ENCODE results near the gene LCN12.

LCN12 gene

DNA sequence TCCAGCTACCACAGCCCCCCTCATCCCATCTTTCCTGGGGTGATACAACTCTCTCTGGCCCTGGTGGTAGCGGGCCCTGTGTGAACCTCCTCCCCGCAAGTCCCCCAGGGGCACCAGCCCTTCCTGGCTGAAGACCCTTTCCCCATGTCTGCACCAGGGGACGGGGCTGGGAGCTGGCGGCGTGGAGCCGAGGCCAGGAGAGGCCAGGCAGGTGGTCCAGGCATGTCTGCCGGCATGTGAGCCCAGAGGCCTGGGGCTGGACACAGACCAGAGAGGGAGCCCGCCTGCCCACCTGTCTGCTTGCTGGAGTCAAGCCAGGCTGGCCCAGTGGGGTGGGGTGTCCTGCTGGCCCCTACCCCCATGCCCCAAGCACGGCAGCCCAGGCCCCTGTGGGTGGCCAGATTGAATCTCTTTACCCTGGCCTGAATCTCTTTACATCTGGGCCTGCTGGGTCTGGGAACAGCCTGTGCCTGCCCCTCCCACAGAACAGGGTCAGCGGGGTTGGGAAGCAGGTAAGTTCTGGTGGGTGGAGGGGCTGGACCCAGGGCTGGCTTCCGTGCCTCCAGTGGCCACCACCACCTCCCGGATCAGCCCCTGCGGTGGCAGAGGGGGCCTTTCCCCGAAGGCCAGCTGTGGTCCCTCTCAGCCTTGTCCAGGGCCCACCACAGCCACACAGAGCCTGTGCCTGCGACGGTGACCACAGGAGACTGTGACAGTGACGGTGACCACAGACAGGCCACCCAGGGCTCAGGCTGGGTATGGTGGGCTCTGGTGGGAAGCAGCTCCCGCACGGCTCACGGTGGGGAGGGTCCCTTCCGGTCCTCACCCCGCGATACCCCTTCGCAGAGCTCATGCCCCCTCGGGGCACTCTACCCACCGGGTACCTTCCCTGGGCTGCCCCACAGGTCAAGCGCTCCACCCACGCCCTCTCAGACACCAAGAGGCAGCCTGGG is 7.1 kb downstream of the LCN12 start:
- FAIRE-seq, result no peak

DNA sequence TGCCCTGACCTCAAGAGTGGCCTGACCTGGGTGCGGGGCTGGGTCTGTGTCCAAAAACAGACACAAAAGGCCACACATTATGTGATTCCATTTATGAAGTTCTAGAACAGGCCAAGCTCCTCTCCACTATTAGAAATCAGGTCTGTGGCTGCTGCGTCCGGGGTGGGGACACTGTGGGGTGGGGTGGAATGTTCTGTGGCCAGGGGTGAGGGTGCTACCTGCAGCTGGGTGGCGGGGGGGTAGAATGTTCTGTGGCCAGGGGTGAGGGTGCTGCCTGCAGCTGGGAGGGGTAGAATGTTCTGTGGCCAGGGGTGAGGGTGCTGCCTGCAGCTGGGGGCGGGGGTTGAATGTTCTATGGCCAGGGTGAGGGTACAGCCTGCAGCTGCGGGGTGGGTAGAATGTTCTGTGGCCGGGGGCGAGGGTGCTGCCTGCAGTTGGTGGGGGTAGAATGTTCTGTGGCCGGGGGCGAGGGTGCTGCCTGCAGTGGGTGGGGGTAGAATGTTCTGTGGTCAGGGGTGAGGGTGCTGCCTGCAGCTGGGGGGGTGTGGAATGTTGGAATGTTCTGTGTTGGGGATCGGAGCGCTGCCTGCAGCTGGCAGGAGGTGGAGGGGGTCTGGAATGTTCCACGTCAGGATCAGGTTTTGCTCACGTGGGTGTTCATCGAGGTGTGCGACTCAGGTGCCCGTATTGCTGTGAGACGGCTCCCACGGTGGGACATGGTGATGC is 8.3 kb downstream of the LCN12 start:
- no peak for FAIRE-seq

GRCh38 chr9:136960938-136961275 is 8.8 kb downstream of the LCN12 start:
- no peak for FAIRE-seq

DNA sequence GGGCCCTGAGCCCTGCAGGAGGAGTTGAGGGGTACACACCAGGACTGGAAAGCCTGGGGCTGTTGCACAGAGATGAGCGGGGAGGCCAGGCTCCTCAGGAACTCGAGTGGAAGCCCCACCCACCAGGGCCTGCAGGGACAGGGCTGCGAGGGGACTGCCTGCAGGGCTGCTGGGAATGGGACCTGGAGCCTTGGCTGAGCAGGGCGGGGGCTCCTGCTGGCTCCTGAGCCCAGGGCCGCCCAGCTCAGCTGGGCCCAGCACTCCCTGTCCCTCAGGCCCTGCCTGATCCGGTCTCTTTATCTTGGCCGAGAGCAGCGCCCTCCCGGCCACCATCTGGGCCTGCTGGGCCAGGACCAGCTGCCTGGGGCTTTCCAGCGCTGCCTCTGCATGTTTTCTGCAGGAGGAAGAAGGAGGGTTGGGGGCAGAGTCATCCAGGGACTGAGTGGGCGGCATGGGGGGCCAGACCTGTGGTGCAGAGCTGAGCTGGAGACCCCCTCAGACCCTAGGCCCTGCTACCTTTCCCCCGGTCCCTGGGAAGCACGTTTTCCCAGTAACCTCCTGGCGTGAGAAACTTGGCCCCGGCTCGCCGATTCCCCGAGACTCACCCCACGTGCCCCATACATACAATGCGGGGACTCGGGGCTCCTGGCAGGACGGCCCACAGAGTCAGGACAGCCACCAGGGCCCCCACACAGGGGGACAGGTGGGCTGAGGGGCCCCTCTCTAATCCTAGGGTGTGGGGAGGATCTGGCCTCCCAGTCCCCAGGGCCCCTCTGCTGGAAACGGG is 9.4 kb downstream of the LCN12 start:
- FAIRE-seq, result no peak

GRCh38 chr9:136962163-136962562 is 10.1 kb downstream of the LCN12 start:
- FAIRE-seq, result no peak

DNA sequence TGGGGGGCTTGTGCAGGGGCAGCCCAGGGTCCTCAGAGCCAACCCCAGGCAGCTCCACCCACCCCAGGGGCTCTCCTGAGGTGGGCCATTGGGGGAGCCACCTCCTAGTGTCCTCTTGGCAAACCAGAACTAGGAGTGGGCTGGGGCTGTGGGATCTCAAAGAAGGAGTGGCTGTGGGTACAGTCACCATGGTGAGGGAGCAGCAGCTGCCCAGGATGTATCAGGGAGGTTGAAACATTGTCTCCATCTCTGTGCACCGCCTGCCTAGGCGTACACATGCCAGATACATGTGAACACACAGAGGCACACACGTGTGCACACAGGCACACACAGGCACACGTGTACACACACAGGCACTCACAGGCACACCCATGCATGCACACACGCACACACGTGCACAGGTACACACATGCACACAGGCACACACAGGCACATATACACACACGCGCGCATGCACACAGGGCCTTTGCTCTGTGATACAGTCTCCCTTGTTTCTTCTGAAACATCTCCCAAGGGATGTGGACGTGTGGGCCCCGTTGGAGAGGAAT is 10.7 kb downstream of the LCN12 start:
- FAIRE-seq, result no peak

DNA sequence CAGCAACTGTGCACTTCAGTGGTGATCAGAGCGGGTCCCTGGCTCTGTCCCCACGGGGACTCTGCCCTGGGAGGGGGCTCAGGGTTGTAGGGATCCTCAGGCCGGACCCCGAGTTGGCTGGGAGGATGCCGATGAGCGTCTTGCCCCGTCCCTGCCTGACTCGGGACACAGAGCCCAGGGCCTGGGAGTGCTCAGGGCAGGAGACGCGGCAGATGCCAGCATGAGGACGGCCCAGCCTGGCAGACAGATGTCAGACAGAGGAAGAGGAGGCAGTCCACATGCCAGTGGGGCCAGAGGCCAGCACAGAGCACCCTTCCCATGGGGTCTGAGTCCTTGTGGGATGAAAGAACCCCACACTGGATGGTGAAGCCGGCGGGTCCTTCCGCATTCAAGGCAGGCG is 11.3 kb downstream of the LCN12 start:
- FAIRE-seq, result no peak

GRCh38 chr9:136963751-136964150 is 11.7 kb downstream of the LCN12 start:
- no peak for FAIRE-seq

GRCh38 chr9:136964171-136964689 is 12.2 kb downstream of the LCN12 start:
- no peak for FAIRE-seq

- FAIRE-seq, result no peak
Observed at GRCh38 chr9:136964833-136965422, 12.9 kb downstream of the LCN12 start.

GRCh38 chr9:136965771-136966484 is 13.9 kb downstream of the LCN12 start:
- FAIRE-seq, result no peak

DNA sequence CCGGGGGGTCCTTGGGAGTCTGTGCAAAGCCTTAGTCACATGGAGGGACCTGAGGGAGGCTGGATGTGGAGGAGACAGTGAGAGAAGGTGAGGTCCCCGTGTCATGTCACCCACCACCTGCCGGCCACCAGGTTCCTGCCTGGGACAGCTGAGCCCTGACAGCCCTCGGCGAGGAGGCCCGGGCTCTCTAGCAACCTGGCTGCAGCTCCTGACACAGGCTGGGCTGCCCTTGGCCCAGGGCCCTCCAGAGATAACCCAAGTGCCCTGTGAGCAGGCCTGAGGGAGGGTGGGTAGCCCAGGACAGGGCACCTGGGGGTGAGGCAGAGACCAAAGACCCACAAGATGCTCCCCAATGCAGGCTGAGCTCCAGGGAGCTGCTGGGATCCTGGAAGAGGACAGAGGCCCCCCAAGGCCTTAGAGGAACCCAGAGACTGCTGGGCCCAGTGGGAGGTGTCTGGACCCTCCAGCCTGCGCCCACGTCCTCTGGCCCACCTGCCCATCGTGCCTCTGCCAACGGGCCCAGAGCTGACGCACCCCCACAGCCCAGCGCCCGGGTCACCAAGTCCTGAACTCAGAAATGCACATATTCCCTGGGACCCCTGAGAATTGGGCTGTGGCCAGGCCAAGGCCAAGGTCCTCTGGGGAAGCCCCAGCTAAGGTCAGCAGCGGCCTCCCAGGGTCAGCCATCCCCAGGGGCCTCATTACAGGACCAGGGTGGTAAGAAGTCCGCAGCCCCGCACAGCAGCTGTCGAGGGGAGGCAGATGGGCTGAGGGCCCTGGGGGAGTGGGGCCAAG is 16.5 kb downstream of the LCN12 start:
- no peak for FAIRE-seq

- no peak for FAIRE-seq
Observed at GRCh38 chr9:136969150-136969549, 17.1 kb downstream of the LCN12 start.

- FAIRE-seq, result no peak
Observed at GRCh38 chr9:136969774-136970173, 17.7 kb downstream of the LCN12 start.

- FAIRE-seq, result no peak
Observed at GRCh38 chr9:136970361-136970760, 18.3 kb downstream of the LCN12 start.

DNA sequence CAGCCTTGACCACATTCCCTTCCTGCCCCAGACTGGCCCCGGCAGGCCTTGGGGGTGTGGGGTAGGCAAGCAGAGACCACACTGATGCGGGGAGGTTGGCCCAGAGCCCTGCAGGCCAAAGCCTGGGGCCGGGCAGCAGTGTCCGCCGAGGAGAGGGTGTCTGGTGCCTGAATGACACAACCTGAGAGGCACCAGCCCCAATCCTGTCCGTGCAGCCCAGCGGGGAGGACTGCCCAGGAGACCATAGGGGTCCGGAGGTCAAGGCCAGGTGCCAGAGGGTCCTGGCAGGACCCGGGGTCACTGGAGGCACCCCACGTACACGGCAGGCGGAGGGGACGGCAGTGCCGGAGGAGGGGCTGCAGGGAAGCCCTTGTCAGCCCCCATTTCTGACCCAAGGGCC is 19.7 kb downstream of the LCN12 start:
- FAIRE-seq, result no peak

DNA sequence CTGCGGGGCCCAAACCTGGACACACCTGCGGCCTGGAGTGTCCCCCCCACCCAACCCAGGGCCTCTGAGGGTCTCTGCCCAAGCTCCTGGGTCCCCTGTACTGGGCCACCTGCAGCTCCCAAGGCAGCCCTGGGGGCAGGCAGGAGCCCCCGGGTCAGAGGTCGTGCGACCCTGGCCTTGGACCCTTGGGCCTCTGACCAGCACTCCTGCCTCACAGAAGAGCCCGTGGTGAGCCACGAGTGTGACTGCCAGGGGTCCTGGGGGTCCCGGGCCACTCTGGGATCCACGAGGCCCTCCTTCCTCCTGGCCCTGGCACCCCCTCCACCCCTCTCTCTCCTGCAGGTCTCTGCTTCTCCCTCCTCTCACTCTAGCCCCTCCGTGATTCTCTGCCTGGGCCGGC is 20.3 kb downstream of the LCN12 start:
- FAIRE-seq, result no peak

GRCh38 chr9:136972743-136973142 is 20.7 kb downstream of the LCN12 start:
- no peak for FAIRE-seq

DNA sequence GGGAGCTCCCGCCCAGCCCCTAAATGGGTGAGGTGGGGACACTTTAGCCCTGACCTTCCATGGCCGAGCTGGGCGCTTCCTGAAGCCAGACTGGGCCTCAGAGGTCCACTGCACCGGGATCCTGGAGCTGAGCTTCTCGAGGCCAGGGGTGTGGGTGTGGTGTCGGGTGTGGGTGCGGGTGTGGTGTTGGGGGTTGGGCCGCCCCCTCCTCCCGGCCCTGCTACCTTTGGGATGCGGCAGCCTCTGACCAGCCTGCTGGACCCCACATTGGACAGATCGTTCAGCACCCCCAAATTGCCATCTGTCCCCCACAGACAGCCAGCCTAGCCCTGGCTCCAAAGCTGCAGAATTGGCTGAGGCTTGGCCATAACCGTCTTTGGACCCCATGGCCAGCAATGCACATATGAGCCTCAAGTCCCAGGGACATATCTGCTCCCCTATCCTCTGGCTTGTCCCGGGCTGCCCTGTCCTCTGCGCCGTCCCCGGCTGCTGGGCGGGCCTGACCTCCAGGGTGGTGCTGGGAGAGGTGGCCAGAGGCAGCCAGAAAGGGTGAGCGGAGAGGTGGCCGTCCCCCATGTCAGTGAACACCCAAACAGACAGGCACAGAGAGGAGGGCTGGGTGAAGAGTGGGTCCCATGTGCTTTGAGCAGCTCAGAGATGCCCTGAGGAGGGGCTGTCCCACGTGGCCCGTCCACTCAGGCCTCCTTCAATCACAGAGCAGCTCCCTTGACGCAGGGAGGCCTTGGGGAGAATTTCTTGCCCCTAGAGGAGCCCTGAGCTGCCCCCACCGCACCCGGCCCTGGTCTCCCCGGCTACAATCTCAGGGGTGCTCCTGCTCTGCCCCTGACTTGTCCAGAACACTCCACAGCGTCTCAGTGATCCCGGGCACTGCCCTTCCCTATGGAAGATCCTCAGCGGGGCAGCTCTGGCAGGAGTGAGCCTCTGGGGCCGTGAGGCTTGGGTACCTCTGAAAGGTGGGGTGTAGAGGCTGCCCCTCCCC is 21.8 kb downstream of the LCN12 start:
- no peak for FAIRE-seq
